Measurements from ENCODE around the gene IP6K2.

DNA sequence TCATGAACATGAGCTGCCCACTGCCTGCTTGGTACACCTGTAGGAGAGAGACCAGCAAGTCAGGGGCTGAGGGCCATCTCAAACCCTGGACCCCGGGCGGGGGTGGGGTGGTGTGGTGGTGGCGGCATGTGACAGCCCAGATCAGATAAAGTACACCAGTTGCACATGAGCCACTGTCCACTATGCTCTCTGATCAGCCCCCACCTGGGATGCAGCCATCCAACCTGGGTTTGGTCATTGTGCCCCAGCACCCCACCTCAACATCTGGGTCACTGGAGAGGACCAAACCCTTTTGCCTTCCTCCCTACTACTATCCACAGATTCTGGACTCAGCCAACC is 28.3 kb downstream of the IP6K2 start:
- TF ChIP-seq, protein P1, sequence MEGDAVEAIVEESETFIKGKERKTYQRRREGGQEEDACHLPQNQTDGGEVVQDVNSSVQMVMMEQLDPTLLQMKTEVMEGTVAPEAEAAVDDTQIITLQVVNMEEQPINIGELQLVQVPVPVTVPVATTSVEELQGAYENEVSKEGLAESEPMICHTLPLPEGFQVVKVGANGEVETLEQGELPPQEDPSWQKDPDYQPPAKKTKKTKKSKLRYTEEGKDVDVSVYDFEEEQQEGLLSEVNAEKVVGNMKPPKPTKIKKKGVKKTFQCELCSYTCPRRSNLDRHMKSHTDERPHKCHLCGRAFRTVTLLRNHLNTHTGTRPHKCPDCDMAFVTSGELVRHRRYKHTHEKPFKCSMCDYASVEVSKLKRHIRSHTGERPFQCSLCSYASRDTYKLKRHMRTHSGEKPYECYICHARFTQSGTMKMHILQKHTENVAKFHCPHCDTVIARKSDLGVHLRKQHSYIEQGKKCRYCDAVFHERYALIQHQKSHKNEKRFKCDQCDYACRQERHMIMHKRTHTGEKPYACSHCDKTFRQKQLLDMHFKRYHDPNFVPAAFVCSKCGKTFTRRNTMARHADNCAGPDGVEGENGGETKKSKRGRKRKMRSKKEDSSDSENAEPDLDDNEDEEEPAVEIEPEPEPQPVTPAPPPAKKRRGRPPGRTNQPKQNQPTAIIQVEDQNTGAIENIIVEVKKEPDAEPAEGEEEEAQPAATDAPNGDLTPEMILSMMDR (IDR thresholded peaks at IDR 0.05; ENCODE audit: low read depth, low read length, poor library complexity, severe bottlenecking): no peak
- no peak for TF ChIP-seq EZH2phosphoT487 (IDR thresholded peaks at IDR 0.05; ENCODE audit: borderline replicate concordance, low read length)
